SIG-M5 treated with dmso at 0.1 percent for 504 hours (cell line): Measurements from ENCODE around the gene LTO1.
"Not testable (repeated sequence)": the region's sequence is repeated elsewhere in the genome, so short reads cannot be mapped to it uniquely, and the experiment has no call there.

Experiments used
- DNase-seq: peaks from one replicate; lab custom pipeline; 2025; ENCODE audit not compliant: unreplicated experiment; lab: John Stamatoyannopoulos, UW

Gene LTO1

DNA sequence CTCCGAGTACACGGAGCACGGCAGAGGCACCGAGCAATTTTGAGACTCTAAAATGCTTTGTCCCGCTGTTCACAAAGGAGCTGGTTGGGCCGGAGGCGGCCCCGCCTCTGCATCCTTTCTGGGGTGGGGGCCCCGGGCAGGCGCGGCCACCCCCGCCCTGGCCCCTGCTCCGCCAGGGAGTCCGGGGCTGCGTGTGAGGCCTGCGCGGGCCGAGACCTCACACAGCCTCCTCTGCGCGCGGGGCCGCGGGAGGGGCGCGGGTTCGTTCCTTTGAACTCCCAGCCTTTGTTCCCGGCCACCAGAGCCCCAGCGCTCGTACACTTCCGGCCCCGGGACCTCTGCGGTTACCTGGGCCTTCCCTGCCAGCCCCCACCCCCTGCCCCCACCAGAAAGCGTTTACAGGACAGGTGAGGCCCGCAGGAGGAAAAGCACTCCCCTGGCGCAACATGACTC lies 27.1 kb upstream of the LTO1 start:
- DNase-seq = no peak

DNA sequence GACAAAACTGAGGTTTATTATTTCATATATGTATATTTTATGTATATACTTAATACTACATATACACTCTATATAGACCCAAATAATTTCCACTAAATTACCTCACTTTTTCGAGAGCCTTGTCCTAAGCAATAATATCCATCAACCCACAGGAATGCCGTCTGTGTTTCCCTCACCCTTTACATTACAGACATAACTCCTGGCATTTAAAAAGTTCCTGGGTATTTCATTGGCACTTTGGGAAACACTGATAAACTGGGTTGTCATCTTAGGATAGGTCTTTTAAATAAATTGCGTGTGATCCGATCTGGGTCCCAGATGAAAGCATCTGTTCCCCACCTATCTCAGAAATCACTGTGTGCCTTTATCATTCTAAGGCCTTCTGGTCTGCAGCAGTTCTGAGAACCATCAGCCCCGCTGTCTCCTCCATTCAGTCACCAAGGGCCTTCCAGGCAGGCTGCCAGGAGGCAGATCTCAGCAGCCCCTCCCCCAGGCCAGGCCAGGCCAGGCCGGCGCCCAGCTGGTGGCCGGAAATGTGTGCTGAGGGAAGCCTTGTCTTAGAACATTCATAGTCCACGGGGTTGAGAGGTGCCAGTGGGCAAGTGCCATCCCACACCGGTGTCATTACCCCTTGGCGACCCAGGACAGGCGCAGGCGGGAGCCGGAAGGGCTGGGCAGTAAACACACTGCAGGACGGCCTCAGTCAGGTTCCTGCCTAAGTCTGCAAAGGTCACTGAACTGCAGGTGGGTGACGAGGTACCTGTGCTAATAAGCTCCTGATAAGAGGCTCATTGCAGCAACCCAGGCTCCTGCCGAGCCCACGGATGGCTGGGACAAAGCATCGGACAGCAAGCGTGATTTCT lies 25.4 kb upstream of the LTO1 start:
- no peak for DNase-seq

DNA sequence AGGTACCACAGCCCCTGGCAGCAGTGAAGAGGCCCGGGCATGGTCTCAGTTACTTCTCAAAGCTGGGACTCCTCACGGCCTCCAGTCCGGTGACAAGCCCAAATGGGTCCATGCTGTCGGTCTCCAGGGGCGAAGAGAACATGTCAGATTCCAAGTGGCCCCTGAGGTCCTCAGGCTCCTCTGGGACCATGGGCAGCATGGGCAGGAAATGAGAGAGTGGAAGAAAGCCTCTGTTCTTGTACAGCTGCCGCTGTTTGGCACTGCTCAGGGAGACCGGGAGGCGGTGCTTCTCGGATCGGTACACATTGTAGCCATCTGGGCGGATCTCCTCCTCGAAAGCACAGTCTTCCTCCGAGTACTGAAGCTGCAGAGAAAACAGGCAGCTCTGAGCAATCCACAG lies 24.1 kb upstream of the LTO1 start:
- no peak for DNase-seq

DNA sequence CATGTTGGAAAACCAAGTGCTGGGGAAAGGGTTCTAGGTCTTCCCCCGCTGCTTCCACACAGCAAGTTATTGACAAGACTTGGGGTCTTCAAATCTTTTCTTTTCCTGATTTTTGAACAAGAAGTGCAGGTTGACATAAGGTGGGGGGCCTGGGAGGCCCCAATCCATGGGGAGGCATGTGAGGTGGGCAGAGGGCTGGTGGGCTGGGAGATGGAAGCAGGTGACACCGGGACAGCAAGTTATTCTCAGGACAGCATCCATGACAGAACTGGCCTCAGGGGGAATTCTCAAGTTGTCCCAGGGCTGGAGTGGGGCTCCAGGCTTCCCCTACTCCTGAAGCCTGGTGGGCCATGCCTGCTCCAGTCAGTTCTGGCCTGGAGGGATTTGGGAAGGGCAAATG lies 23.2 kb upstream of the LTO1 start:
- DNase-seq = no peak

DNA sequence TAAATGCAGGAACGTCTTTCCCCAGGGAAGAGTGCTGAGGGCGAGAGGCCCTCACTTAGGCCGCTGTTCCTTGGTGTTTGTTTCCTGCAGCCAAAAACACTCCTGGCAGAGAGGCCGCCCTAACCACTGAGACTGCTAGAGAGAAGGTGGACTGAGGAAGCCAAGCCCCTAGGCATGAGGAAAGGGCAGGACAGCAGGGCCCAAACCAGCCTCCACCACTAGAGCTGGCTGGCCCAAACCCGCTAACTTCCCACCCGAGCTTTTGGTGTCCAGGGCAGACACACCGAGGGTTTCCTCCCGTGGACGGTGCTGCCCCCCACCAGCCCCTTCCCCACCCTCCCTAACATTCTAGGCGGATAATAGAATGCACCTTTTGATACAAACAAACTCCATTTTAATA lies 22.7 kb upstream of the LTO1 start:
- no peak for DNase-seq

DNA sequence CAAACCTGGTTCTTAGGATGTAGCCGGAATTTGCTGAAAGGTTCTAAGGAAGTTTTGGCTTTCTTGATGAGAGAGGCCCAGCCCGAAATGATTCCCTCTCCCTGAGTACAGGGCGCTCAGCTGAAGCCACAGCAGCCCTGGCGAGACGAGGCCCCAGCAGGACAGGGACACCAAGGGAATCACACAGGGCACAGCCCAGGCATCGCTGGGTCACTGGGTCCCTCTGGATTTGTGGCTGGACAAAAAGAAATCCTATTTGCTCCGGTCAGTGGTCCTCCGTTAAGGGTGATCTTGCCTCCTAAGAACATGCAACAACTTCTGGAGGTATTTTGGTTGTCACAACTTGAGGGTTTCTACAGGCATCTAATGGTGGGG lies 22.3 kb upstream of the LTO1 start:
- DNase-seq = no peak

DNA sequence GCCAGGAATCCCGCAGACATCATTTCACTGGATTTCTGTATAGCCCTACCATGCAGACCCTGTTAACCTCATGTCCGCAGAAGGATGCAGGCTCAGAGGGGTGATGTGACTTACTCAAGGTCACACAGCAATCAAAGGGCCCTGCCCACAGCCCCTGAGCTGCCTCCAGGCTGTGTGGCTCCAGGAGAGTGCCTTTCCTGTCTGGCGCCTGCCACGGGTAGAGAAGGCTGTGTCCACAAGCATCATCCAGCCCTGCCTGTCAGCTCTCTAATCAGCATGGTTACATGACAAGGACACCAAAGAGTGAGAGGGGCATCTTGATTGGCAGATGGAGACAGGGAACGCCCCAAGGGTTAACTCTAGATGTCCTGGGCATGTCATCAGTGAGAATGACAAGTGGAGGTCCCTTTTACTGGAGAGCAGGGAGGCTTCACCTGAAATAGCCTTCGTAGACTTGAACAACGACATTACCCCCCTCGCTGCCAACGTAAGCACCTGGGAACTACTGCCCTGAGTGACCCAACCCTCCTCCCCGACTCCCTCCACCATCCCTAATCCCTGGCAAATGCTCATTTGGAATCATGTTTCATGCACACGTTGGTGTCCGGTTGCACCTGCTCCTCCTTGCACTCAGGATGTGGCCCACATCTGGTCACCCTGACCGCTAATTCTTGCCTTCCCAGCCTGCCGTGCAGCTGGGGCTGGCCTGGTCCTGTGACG lies 21.8 kb upstream of the LTO1 start:
- no peak for DNase-seq

DNA sequence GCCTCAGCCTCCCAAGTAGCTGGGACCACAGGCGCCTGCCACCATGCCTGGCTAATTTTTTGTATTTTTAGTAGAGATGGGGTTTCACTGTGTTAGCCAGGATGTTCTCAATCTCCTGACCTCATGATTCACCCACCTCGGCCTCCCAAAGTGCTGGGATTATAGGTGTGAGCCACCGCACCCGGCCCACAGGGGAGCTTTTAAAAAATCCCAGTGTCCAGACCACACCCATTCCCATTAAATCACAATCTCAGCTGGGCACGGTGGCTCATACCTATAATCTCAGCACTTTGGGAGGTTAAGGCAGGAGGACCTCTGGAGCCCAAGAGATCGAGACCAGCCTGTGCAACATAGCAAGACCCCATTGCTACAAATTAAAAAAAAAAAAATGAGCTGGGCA lies 20.8 kb upstream of the LTO1 start:
- DNase-seq = not testable (repeated sequence)

DNA sequence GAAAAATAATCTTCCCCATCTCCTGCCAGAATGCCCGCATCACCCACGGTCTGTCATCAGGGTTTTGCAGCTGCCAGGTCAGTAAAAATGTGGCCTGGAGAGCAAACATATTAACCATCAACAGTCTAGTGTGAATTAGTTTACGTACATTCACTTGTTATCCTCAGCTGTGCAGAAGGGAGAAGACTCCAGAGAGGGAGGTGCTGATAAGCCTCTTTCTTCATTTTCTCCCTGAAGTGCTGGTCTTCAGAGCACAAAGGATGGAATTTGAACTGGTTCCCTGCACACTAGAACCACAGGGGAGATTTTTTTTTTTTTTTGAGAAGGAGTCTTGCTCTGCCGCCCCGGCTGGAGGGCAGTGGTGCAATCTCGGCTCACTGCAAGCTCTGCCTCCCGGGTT lies 20.4 kb upstream of the LTO1 start:
- DNase-seq = no peak

DNA sequence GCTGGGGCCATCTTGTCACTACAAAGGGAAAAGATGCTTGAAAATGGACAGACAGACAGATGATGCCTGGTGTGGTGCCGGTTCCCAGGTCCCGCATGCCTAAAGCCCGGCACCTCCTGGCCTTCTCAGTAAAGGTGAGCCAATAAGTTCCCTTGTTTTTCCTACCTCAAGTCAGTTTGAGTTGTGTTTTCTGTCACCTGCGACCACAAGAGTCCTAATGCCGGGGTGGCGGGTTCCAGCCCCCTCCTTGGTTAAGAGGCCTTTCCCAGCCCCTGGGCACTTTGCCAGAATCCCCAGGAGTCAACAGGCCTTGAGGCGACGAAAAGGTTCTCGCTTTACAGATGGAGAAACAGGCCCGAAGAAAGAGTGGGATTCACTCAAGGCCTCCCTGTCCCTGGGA lies 19.6 kb upstream of the LTO1 start:
- DNase-seq = no peak

DNA sequence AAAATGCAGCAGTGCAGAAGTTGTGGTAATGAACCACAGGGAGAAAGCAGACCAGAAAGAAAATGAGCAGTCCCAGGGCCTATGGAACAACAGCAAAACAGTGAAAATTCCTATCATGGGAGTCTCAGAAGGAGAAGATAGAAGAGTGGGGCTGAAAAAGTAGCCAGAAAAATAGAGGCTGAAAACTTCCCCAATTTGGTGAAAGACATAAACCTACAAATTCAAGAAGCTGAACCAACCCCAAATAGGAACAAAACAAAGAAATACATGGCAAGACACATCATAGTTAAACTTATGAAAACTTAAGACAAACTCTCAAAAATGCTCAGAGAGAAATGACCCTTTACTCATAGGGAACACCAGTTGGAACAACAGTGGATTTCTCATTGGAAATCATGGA lies 17.3 kb upstream of the LTO1 start:
- no peak for DNase-seq

DNA sequence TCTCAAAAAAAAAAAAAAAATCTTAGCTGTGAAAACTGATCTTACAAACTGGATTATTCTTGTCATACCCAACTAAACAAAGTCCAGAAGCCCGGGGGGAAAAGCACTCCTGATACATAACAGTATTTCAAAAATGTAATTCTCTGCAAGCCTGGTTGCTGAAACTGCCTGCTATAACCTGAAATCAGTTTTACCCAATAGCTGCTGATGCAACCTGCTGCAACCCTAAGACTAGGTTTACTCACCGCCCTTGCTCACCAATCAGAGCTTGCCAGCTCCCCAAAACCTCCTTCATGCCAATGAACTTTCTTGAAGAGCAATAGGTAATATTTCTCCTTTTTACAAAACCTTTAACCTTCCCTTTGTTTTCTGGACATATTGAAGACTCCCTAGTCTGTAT lies 16.3 kb upstream of the LTO1 start:
- no peak for DNase-seq

DNA sequence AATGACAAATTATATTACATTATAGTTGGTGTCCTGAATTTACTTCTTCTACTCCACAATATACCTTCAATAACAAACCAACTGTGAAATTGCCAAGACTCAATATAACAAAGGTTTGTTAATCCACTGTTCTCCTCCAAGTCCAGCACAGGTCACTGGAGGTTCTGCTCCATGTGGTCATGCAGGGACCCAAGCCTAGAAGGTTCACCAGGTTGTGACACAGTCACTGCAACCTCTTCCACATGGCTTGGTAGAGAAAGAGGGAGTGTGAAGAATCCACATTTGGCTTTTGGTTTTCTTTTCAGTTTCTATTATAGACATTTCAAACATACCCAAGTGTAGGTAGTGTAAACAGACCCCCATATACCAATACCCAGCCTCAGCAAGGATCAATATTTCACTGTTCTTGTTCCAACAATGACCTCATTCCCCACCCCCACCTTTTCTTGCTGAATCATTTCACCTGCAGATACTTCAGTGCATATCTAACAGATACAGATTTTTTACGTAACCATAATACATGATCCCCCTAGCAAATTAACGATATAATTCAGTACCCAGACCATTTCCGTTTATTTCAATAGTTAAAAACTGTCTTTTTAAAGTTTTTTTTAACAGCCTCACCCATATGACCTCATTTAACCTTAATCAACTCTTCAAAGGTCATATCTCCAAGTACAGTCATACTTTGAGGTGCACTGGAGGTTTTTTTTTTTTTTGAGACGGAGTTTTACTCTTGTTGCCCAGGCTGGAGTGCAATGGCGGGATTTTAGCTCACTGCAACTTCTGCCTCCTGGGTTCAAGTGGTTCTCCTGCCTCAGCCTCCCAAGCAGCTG lies 14.5 kb upstream of the LTO1 start:
- no peak for DNase-seq

DNA sequence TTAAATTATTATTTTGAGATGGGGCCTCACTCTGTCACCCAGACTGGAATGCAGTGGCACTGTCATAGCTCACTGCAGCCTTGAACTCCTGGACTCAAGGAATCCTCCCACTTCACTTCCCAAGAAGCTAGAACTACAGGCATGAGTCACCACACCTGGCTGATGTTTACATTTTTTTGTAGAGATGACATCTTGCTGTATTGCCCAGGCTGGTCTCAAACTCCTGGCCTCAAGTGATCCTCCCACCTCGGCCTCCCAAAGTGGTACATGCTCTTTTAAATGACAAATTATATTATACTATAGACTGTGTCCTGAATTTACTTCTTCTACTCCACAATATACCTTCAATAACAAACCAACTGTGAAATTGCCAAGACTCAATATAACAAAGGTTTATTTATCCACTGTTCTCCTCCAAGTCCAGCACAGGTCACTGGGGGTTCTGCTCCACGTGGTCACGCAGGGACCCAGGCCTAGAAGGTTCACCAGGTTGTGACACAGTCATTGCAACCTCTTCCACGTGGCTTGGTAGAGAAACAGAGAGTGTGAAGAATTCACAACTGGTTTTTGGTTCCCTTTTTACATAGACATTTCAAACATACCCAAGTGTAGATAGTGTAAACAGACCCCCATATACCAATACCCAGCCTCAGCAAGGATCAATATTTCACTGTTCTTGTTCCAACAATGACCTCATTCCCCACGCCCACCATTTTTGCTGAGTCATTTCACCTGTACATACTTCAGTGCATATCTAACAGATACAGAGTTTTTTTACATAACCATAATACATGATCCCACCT lies 13.0 kb upstream of the LTO1 start:
- DNase-seq = not testable (repeated sequence)

DNA sequence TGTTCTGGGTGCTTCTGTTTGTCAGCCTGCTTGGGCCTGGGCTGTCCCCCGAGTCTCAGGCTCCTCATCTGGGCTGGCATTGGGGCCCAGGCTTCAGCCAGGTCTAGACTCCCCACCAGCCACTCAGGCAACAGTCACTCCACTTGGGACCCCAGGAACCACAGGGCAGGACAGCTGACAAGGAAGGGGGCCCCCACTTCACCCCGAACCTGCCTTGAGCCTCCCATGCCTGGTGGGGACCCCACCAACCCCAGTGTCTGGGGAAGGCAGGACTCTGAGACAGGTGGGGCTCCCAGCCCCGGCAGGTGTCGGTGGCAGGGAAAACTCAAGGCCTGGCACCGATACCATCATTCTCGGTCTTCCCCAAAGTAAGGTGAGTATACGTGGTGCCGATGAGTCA lies 11.7 kb upstream of the LTO1 start:
- no peak for DNase-seq

DNA sequence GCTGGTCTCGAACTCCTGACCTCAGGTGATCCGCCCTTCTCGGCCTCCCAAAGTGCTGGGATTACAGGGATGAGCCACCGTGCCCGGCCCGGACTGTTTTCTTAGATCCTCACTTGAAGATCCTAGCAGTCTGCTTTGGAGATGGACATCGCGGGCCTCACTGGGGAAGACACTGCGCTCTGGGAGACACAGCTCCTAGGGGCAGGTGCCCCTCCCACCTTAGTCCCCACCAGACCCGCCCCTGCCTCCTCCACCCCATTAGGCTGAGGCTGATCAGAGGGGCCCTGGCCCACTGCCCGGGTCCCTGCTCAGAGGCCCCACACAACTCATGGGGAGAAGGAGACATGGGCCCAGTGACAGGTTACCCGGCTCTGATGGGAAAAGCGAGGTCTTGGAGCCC lies 11.3 kb upstream of the LTO1 start:
- no peak for DNase-seq

DNA sequence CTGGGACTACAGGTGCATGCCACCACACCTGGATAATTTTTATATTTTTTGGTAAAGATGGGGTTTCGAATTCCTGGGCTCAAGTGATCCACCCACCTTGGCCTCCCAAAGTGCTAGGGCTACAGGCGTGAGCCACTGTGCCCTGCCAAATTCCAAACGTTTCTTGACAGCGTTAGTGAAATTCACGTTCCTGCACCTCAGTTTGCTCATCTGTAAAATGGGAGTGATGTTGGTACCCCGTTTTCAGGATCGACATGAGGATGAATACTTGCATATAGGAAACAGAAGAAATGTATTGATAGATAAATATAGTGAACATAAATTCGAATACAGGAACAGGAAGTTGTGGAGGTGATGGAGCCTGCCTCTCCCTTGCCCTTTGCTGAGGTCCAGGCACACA lies 10.2 kb upstream of the LTO1 start:
- DNase-seq = no peak

DNA sequence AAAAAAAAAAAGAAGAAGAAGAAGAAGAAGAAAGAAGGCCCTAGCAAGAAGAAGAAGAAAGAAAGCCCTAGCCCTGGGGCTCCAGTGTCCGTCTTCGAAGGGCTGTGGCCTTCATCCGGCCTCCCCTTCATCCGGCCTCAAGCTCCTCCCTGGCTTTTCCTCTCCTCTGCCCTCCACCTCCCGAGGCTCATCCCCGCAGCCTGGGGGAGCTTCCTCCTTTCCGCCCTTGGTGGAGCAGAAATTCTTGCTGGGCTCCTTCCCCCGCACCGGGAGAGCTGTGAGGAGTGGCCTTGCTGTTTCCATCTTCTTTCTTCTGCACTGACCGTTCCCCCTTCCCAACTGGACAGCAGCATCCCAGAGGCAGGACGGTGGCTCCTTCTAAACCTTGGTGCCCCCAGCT lies 9.5 kb upstream of the LTO1 start:
- no peak for DNase-seq

DNA sequence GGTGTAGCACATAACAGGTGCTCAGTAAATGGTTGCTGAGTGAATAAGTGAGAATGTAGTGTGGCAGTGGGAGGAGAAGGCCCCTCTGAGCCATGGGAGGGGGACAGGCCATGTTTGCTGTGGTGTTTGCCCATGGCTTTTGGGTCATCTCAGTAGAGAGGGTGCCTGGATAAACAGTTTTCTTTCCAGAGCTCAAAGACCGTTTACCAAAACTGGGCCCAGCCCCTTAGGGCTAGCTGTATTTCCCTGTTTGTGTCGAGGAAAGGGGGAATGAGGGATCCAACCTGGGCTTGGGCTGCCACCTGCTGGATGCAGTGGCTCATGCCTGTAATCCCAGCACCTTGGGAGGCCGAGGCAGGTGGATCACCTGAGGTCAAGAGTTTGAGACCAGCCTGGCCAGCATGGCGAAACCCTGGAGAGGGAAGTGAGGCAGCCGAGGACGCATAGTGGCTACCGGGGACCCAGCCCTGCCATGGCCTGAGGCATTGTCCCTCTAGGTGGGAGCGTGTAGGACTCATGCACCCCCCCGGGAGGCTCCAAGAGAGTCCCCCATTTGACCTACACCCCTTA lies 8.7 kb upstream of the LTO1 start:
- DNase-seq = no peak

DNA sequence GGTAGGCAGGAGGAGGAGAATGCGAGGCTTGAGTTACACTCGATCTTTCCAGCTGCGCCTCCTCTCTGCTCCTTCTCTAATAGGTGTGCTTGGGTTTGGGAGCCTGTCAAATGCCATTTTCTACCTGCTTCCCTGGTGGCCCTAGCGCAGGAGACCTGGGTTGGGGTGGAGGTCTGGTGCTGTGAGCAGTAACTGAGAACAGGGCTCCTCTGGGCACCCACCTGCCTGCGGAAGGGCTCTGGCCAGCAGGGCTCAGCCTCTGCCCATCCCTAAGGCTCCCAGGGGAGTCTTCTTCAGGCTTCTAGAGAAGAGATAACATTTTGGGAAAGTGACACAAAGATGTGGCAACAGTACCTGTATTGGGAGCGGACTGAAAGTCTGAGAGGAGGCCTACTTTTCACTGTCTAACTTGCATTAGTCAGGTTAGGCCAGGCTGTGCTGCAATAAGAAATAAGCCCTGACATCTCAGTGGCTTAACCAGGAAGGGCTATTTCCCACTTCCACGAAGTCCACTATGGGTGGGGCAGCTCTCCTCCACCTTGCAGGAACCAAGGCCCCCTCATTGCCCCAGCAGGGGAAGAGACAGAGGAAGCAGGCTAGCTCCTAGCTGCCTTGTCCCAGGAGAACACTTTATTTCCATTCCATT lies 7.7 kb upstream of the LTO1 start:
- DNase-seq = no peak
